Measurements from ENCODE around the gene GPR137B.

GPR137B gene

DNA sequence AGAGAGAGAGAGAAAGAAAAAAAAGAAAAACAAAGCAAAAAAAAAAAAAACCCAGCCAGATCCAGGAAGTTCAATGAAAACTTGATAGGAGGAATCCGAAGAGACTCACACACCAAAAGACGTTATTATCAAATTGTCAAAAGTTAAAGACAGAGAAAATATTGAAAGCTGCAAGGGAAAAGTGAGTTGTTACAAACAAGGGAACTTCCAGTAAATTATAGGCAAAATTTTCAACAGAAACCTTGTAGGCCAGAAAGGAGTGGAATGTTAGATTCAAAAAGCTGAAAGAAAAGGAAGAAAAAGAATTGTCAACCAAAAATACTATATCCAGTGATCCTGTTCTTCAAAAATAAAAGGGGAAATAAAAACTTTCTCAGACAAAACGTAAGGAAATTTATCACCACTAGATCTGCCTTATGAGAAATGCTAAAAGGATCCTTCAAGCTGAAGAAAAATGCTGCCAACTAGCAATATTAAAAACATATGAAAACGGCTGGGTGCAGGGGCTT, 115.8 kb downstream of the GPR137B start:
- Histone ChIP-seq H3K4me3 (ENCODE audit: low read length) (no peak overlapping the region), H3K27me3 (ENCODE audit: insufficient read depth, low read length) (no peaks in the 10 kb centered on the region), H3K4me1 (ENCODE audit: insufficient read depth, low read length) (no peaks in the 10 kb centered on the region), H3K27ac (ENCODE audit: low read length) (no peak overlapping the region), H3K36me3 (ENCODE audit: insufficient read depth, low read depth, low read length) (no peaks in the 10 kb centered on the region), H3K9ac (ENCODE audit: low read depth, low read length) (no peak overlapping the region), H3K9me3 (ENCODE audit: insufficient read depth, low read depth, low read length) (peaks cover 15% of the 10 kb centered on the region)

Data from iPS-20b (cell line).